K562 (cell line): Measurements from ENCODE around the gene ZNRF2. TPM values are rescaled to one million over a fixed set of nuclear protein-coding genes. Genes with fewer than 3 reads are reported as not detected.

ENCODE experiments used
- ATAC-seq: fragments of 200-7000 bp; cut with Tn5 transposase; 3 replicates; pipeline ENCODE4 v1.9.1; 2020; ENCODE audit warnings: moderate library complexity
- BruUV-seq: library from RNA; stranded (reverse); fragments of 400-500 nt; replicated peaks from 2 replicates; lab custom pipeline; 2021; lab: Mats Ljungman, UMichigan
- CTCF ChIA-PET: fragments of 300-600 bp; formaldehyde crosslinking; extraction: SDS; loops from one replicate; lab custom pipeline; 2021; ENCODE audit warnings: low intra/inter-chr PET ratio; lab: Yijun Ruan, JAX
- POLR2A ChIA-PET: fragments of 300-600, 350-650 bp; sonication (Branson Sonifier 250); formaldehyde crosslinking; extraction: SDS; loops from one replicate; lab custom pipeline; 2021; ENCODE audit warnings: antibody characterized with exemption, inconsistent platforms; lab: Yijun Ruan, JAX
- DNase-seq, 4 experiments: peaks; one replicate each; pipeline versions ENCODE4 v3.0.0 to v3.0.0-alpha.2; 2011 to 2018; ENCODE audit warnings: low spot score in 3 of 4, mixed read lengths in 3 of 4; ENCODE audit errors: extremely low read depth in 1 of 4
- FAIRE-seq: peaks from 2 replicates; lab custom pipeline; 2011; peaks lifted over from hg19 to GRCh38; lab: Jason Lieb, UNC
- H2AFZ ChIP-seq: 2 replicates; pipeline ENCODE4 v1.6.0; 2011; ENCODE audit warnings: low read depth, low read length, control low read depth, inconsistent platforms
- H3K27ac ChIP-seq: fragments of 200-600 bp; 3 replicates; pipeline ENCODE4 v1.8.0; 2011; ENCODE audit warnings: low read depth, mild to moderate bottlenecking, control low read depth, inconsistent platforms, low read length, moderate library complexity, mixed read lengths; ENCODE audit errors: extremely low read depth
- H3K27me3 ChIP-seq, 2 experiments: fragments of 300-600 bp in 1 of 2; 2 replicates in 1 of 2; 3 replicates in 1 of 2; pipeline versions ENCODE4 v1.6.0 to v1.8.0; 2011; ENCODE audit warnings: inconsistent platforms in 2 of 2, low read length in 2 of 2, mild to moderate bottlenecking in 1 of 2, mixed read lengths in 1 of 2, moderate library complexity in 1 of 2; ENCODE audit not compliant: control insufficient read depth in 2 of 2, insufficient read depth in 2 of 2
- H3K36me3 ChIP-seq: fragments of 300-600 bp; 3 replicates; pipeline ENCODE4 v1.8.0; 2011; ENCODE audit warnings: mild to moderate bottlenecking, low read length, inconsistent platforms; ENCODE audit not compliant: control insufficient read depth, insufficient read depth
- H3K4me1 ChIP-seq, 2 experiments: fragments of 200-600 bp in 1 of 2; replicated peaks in 1 of 2; 2 replicates in 1 of 2; 3 replicates in 1 of 2; pipeline versions ENCODE4 v1.5.1 to v1.8.0; 2011; ENCODE audit warnings: inconsistent platforms in 2 of 2, low read length in 2 of 2, mild to moderate bottlenecking in 1 of 2, mixed read lengths in 1 of 2, moderate library complexity in 1 of 2; ENCODE audit not compliant: control insufficient read depth in 2 of 2, insufficient read depth in 2 of 2
- H3K4me2 ChIP-seq: 2 replicates; pipeline ENCODE4 v1.6.1; 2011; ENCODE audit warnings: low read length, control low read depth, inconsistent platforms, mixed read lengths; ENCODE audit not compliant: insufficient read depth
- H3K4me3 ChIP-seq: fragments of 200-600 bp; sonication (generic), shearing (Covaris generic); 2 replicates; pipeline ENCODE4 v1.5.1; 2016; ENCODE audit warnings: control low read depth, inconsistent platforms
- H3K79me2 ChIP-seq: fragments of 200-600 bp; 3 replicates; pipeline ENCODE4 v1.8.0; 2011; ENCODE audit warnings: low read length, inconsistent platforms; ENCODE audit not compliant: control insufficient read depth, insufficient read depth
- H3K9ac ChIP-seq, 2 experiments: 2 replicates each; pipeline versions ENCODE4 v1.6.0 to v1.6.1; 2011; ENCODE audit warnings: low read depth in 2 of 2, low read length in 2 of 2, control low read depth in 1 of 2, inconsistent platforms in 1 of 2, mild to moderate bottlenecking in 1 of 2, mixed read lengths in 1 of 2; ENCODE audit not compliant: insufficient read depth in 1 of 2
- H3K9me1 ChIP-seq: one replicate; pipeline ENCODE4 v1.6.0; 2011; ENCODE audit warnings: inconsistent platforms, mild to moderate bottlenecking, low read length, moderate library complexity; ENCODE audit not compliant: control insufficient read depth, insufficient read depth
- H3K9me3 ChIP-seq: replicated peaks from 2 replicates; pipeline ENCODE4 v1.5.1; 2011; ENCODE audit warnings: low read depth, low read length, inconsistent platforms; ENCODE audit not compliant: control insufficient read depth, insufficient read depth
- H4K20me1 ChIP-seq: replicated peaks from 2 replicates; pipeline ENCODE4 v1.6.1; 2011; ENCODE audit warnings: low read length, inconsistent platforms, mixed read lengths; ENCODE audit not compliant: control insufficient read depth, insufficient read depth
- ETV5 ChIP-seq: sonication (generic); formaldehyde crosslinking; IDR thresholded peaks from 2 replicates; pipeline ENCODE4 v1.4.0; 2020; ENCODE audit warnings: low read depth, mild to moderate bottlenecking, missing genetic modification reagents
- EWSR1 ChIP-seq: fragments of 450-650 bp; IDR thresholded peaks from 2 replicates; pipeline ENCODE4 v1.6.1; 2018; ENCODE audit warnings: borderline replicate concordance, mild to moderate bottlenecking, low read depth, moderate library complexity; ENCODE audit not compliant: partially characterized antibody
- MYNN ChIP-seq, 2 experiments: sonication (generic); formaldehyde crosslinking in 1 of 2; IDR thresholded peaks; 2 replicates each; pipeline versions ENCODE4 v1.5.0 to v1.6.1; 2016 to 2020; ENCODE audit warnings: antibody characterized with exemption in 1 of 2, missing genetic modification reagents in 1 of 2
- TAF15 ChIP-seq: fragments of 200-400 bp; formaldehyde crosslinking; IDR thresholded peaks from 2 replicates; pipeline ENCODE4 v1.6.1; 2017; ENCODE audit warnings: mild to moderate bottlenecking, low read depth, low read length, moderate library complexity
- TSC22D4 ChIP-seq: fragments of 450-650 bp; IDR thresholded peaks from 2 replicates; pipeline ENCODE4 v1.6.1; 2016; ENCODE audit warnings: missing genetic modification characterization, missing biosample characterization, control low read depth
- ZNF23 ChIP-seq: fragments of 250-450 bp; sonication (Bioruptor Pico); IDR thresholded peaks from 2 replicates; pipeline ENCODE4 v1.4.0; 2020; ENCODE audit warnings: mild to moderate bottlenecking
- ZNF253 ChIP-seq: fragments of 250-450 bp; sonication (Bioruptor Pico); conservative IDR thresholded peaks from 2 replicates; pipeline ENCODE4 v1.6.1; 2021; ENCODE audit warnings: mild to moderate bottlenecking
- ZNF3 ChIP-seq: fragments of 250-450 bp; sonication (Bioruptor Pico); IDR thresholded peaks from 2 replicates; pipeline ENCODE4 v1.5.0; 2021; ENCODE audit warnings: mild to moderate bottlenecking, moderate library complexity
- ZNF586 ChIP-seq: fragments of 450-650 bp; formaldehyde crosslinking; conservative IDR thresholded peaks from 2 replicates; pipeline ENCODE4 v1.4.0; 2020; ENCODE audit warnings: mild to moderate bottlenecking, moderate library complexity
- WGBS: fragments of 100-300 bp; shearing (Covaris generic); methylation state at CpG from one replicate; pipeline ENCODE4 v1.1.6; 2016; ENCODE audit warnings: low coverage, mixed read lengths; ENCODE audit not compliant: insufficient coverage; ENCODE audit errors: missing lambda C conversion rate; 5-methylcytosine and 5-hydroxymethylcytosine counted together
- in situ Hi-C: fragments of 300-500 bp; cut with MboI; formaldehyde crosslinking; loops from 4 replicates; pipeline ENCODE4 v1.15.0; 2018; ENCODE audit warnings: inconsistent platforms, mixed read lengths
- intact Hi-C: fragments of 100-400 bp; cut with micrococcal nuclease; formaldehyde crosslinking; loops from 2 replicates; pipeline ENCODE4 v1.14.2; 2022
- polyA plus RNA-seq, 8 experiments: library from polyadenylated mRNA; depleted of rRNA in 4 of 8; stranded (reverse) in 5 of 8; unstranded in 3 of 8; fragments of >200 nt; fragmentation: Nextera tagmentation in 2 of 8; fragmentation: Illumina TruSeq in 1 of 8; extraction: Ambion mirVana in 2 of 8; extraction: Trizol in 1 of 8; gene quantifications; 2 replicates each; pipeline versions ENCODE4 v1.2.1 to v1.2.3, GENCODE V29; 2011 to 2014; ENCODE audit warnings: inconsistent platforms in 1 of 8, missing spikeins in 1 of 8
- total RNA-seq, 7 experiments: library from RNA; depleted of rRNA in 6 of 7; stranded (reverse); fragments of >200 nt in 6 of 7; fragmentation: Illumina TruSeq in 2 of 7; extraction: Trizol in 2 of 7; gene quantifications; 2 replicates each; pipeline versions ENCODE4 v1.2.1 to v1.2.3, GENCODE V29; 2011 to 2021; ENCODE audit warnings: low replicate concordance in 1 of 7
- TF ChIP-seq, protein P1 (sequence below): fragments of 450-650 bp; IDR thresholded peaks from 2 replicates; pipeline ENCODE4 v1.6.1; 2016
- TF ChIP-seq, protein P2 (sequence below), 2 experiments: IDR thresholded peaks in 1 of 2; conservative IDR thresholded peaks in 1 of 2; 2 replicates each; pipeline ENCODE4 v1.6.1; 2016; ENCODE audit warnings: low read depth in 2 of 2, mild to moderate bottlenecking in 1 of 2, missing compliant biosample characterization in 1 of 2, missing genetic modification characterization in 1 of 2, moderate library complexity in 1 of 2
- TF ChIP-seq, protein P3 (sequence below): fragments of 250-450 bp; sonication (Bioruptor Pico); IDR thresholded peaks from 2 replicates; pipeline ENCODE4 v1.5.0; 2021; ENCODE audit warnings: mild to moderate bottlenecking, moderate library complexity

The ZNRF2 gene
- total and polyA plus RNA-seq, 9 of the 15 experiments (the other 6 are each of a cell fraction or from before 2014, with no cell fraction given) = 1.1 to 13.9 (median 5.5) TPM

DNA sequence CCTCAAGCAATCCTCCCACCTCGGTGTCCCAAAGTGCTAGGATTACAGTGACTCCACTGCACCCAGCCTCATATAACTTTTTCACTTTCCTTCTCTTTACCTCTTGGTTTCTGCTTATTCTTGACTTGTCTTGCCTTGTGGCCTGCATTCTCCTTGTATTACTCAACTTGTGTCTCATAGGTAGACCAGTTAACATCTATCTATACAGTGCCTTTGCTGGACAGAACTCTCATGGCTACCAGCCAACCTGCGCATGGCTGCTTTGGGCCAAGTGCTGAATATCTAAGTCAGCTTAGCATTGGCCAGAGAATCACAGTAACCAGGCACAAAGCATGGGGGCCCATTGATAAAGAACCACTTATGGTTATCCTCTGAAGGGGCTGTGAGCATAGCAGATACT, 42.6 kb upstream of the ZNRF2 start (continued):
- TF ChIP-seq EWSR1 (no peak), TAF15 (no peak), TSC22D4 (tag) (no peak), ZNF3 (CRISPR knock-in tag) (no peak), MYNN (IDR thresholded peaks at IDR 0.05) (no peak), MYNN (CRISPR knock-in tag; IDR thresholded peaks at IDR 0.05) (no peak), ZNF253 (no peak), ETV5 (no peak), ZNF23 (CRISPR knock-in tag) (no peak)
- TF ChIP-seq, protein P1, sequence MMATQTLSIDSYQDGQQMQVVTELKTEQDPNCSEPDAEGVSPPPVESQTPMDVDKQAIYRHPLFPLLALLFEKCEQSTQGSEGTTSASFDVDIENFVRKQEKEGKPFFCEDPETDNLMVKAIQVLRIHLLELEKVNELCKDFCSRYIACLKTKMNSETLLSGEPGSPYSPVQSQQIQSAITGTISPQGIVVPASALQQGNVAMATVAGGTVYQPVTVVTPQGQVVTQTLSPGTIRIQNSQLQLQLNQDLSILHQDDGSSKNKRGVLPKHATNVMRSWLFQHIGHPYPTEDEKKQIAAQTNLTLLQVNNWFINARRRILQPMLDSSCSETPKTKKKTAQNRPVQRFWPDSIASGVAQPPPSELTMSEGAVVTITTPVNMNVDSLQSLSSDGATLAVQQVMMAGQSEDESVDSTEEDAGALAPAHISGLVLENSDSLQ = no peak

DNA sequence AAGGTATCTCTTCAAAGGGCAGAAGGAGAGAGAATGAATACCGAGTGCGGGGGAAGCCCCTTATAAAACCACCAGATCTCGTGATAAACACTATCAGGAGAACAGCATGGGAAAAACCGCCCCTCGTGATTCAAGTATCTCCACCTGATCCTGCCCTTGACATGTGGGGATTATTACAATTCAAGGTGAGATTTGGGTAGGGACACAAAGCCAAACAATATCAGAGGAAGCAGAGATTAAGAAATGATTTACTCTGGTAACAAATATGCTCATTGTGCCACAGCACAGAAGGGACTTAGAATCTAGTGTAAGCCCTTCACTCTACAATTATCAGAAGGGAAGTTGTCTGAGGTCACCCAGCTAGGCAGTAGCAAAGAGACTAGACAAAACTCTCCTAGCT, 40.1 kb upstream of the ZNRF2 start:
- WGBS = 0% methylated on average over 5 of the region's 5 CpGs
- Histone ChIP-seq H2AFZ (no peak overlapping the region), H3K27me3 (peaks cover 14 to 39% of the 10 kb centered on the region in 2 experiments; a peak in 4 of 5 replicates), H3K36me3 (no peaks in the 10 kb centered on the region), H3K4me3 (no peak overlapping the region), H3K4me2 (no peak overlapping the region), H4K20me1 (no peaks in the 10 kb centered on the region), H3K4me1 (peaks cover 0 to 3% of the 10 kb centered on the region in 2 experiments; a peak in 1 of 5 replicates), H3K9ac (no peak overlapping the region), H3K9me3 (no peaks in the 10 kb centered on the region), H3K79me2 (no peaks in the 10 kb centered on the region), H3K27ac (no peak overlapping the region), H3K9me1 (no peaks in the 10 kb centered on the region)
- CTCF ChIA-PET = no interaction called here
- intact Hi-C loops (no loop called here), in situ Hi-C loops (no loop called here)
- DNase-seq (no peak), FAIRE-seq (no peak), ATAC-seq (no peak)
- no TSS peak for BruUV-seq
- POLR2A ChIA-PET = interaction anchor here (0.5 to 1.4 kb wide), 2 partner anchors 27 to 373 kb away, joined by 3 read pairs; no protein-coding TSS in a partner anchor
- TF ChIP-seq, protein P2, sequence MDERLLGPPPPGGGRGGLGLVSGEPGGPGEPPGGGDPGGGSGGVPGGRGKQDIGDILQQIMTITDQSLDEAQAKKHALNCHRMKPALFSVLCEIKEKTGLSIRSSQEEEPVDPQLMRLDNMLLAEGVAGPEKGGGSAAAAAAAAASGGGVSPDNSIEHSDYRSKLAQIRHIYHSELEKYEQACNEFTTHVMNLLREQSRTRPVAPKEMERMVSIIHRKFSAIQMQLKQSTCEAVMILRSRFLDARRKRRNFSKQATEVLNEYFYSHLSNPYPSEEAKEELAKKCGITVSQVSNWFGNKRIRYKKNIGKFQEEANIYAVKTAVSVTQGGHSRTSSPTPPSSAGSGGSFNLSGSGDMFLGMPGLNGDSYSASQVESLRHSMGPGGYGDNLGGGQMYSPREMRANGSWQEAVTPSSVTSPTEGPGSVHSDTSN (CRISPR knock-in tag; IDR thresholded peaks at IDR 0.05; ENCODE audit: low read depth) = no peak
- TF ChIP-seq, protein P2 (tag; conservative IDR thresholded peaks at IDR 0.05; ENCODE audit: low read depth) = no peak
- TF ChIP-seq, protein P3, sequence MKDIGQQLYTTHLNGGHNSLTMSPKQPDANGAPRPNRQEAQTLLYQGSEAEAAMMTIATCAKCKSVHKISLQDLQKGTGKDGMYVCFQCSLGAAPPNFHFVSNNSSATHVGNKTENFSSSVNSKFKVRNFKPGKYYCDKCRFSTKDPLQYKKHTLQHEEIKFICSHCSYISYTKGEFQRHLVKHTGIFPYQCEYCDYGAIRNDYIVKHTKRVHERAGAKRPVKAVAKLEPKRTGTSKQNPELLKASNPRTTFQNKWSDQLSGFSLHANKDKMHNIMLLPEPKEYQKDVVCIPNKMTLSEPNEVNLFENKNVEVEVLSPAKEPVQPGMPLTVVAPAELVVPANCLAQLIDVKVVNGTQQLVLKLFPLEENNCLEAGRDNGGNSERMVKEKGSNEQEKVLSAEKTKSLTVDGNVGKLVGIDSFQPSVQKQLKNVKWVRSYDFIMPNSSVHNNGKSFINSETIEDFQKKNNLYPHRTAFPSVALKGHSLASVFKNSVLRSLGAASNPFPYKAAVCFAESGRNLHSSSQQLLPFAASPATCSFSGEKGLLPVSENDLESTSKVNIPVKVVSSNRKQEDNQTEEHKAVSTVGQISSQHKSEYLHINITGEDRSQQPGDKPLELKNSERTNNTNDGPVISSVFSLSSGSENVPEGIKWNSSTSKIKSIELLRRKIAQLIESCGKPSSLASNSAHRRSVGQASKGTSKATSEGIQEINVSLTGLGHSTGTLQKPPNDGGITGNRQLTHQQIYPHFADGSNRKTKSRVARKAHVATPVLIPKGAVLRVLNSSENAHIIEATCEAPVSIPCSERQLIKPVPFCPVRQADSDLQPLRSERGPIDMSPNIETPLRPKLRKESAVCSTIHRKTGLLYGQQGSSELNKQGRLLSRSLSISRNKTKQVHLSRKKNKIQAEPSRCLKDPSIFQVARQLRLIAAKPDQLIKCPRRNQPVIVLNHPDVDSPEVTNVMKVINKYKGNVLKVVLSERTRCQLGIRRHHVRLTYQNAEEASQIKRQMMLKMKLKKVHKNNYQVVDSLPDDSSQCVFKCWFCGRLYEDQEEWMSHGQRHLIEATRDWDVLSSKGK (CRISPR knock-in tag) = no peak
- no peak for TF ChIP-seq ZNF586
